ENCODE measurements around the gene TPO.

TPO gene

GRCh38 chr2:1432726-1433125 is 19.5 kb downstream of the TPO start:
- TF ChIP-seq CTCF (IDR thresholded peaks at IDR 0.05; ENCODE audit: low read depth, low read length, missing control alignments) = no peak
- in situ Hi-C loops (cut with HindIII; ENCODE audit: low pct_ligation_motif_present, low sequenced_read_pairs) = no loop called here
- Histone ChIP-seq H3K27me3 (replicated peaks) (no peaks in the 10 kb centered on the region), H3K4me3 (ENCODE audit: low read depth, low read length) (no peak overlapping the region), H3K27ac (no peak overlapping the region), H3K36me3 (replicated peaks) (no peaks in the 10 kb centered on the region)
- no peak for DNase-seq

- no peak for DNase-seq
- no peaks in the 10 kb centered on the region for H3K27me3 ChIP-seq (replicated peaks)
- no peak for TF ChIP-seq CTCF (IDR thresholded peaks at IDR 0.05; ENCODE audit: low read depth, low read length, missing control alignments)
- H3K27ac ChIP-seq = no peak overlapping the region
- no peaks in the 10 kb centered on the region for H3K36me3 ChIP-seq (replicated peaks)
- H3K4me3 ChIP-seq (ENCODE audit: low read depth, low read length) = no peak overlapping the region
- in situ Hi-C loops (cut with HindIII; ENCODE audit: low pct_ligation_motif_present, low sequenced_read_pairs) = no loop called here
These were observed 23.1 kb downstream of the TPO start for GRCh38 chr2:1436369-1436768.

- H3K4me3 ChIP-seq (ENCODE audit: low read depth, low read length) = no peak overlapping the region
- no peaks in the 10 kb centered on the region for H3K36me3 ChIP-seq (replicated peaks)
- in situ Hi-C loops (cut with HindIII; ENCODE audit: low pct_ligation_motif_present, low sequenced_read_pairs) = no loop called here
- no peak overlapping the region for H3K27ac ChIP-seq
- no peak for DNase-seq
- no peak for TF ChIP-seq CTCF (IDR thresholded peaks at IDR 0.05; ENCODE audit: low read depth, low read length, missing control alignments)
- H3K27me3 ChIP-seq (replicated peaks) = no peaks in the 10 kb centered on the region
These were observed 23.8 kb downstream of the TPO start for GRCh38 chr2:1437101-1437500.

- H3K27me3 ChIP-seq (replicated peaks) = no peaks in the 10 kb centered on the region
- no peak overlapping the region for H3K4me3 ChIP-seq (ENCODE audit: low read depth, low read length)
- no peak for DNase-seq
- no peaks in the 10 kb centered on the region for H3K36me3 ChIP-seq (replicated peaks)
- in situ Hi-C loops (cut with HindIII; ENCODE audit: low pct_ligation_motif_present, low sequenced_read_pairs) = no loop called here
- TF ChIP-seq CTCF (IDR thresholded peaks at IDR 0.05; ENCODE audit: low read depth, low read length, missing control alignments) = no peak
- H3K27ac ChIP-seq = no peak overlapping the region
These were observed 24.3 kb downstream of the TPO start for GRCh38 chr2:1437537-1437936.

- TF ChIP-seq CTCF (IDR thresholded peaks at IDR 0.05; ENCODE audit: low read depth, low read length, missing control alignments) = no peak
These were observed 25.7 kb downstream of the TPO start for GRCh38 chr2:1438972-1439371.

GRCh38 chr2:1440581-1440980 is 27.3 kb downstream of the TPO start:
- DNase-seq = no peak
- Histone ChIP-seq H3K36me3 (replicated peaks) (no peaks in the 10 kb centered on the region), H3K27ac (no peak overlapping the region), H3K4me3 (ENCODE audit: low read depth, low read length) (no peak overlapping the region), H3K27me3 (replicated peaks) (no peaks in the 10 kb centered on the region)
- TF ChIP-seq CTCF (IDR thresholded peaks at IDR 0.05; ENCODE audit: low read depth, low read length, missing control alignments) = no peak
- in situ Hi-C loops (cut with HindIII; ENCODE audit: low pct_ligation_motif_present, low sequenced_read_pairs) = no loop called here

More at GRCh38 chr2:1438972-1439371, 25.7 kb downstream of the TPO start:
- no peak overlapping the region for H3K4me3 ChIP-seq (ENCODE audit: low read depth, low read length)
- H3K27me3 ChIP-seq (replicated peaks) = no peaks in the 10 kb centered on the region
- no peak for DNase-seq
- H3K36me3 ChIP-seq (replicated peaks) = no peaks in the 10 kb centered on the region
- no peak overlapping the region for H3K27ac ChIP-seq
- in situ Hi-C loops (cut with HindIII; ENCODE audit: low pct_ligation_motif_present, low sequenced_read_pairs) = no loop called here
